ENCODE measurements around the gene TSKU.

GRCh38 chr11:76795936-76796441 is 12.8 kb downstream of the TSKU start:
- TF ChIP-seq CTCF (conservative IDR thresholded peaks at IDR 0.05; ENCODE audit: low read length) (no peak), EZH2phosphoT487 (IDR thresholded peaks at IDR 0.05; ENCODE audit: borderline replicate concordance, low read depth, low read length) (no peak)

All from OCI-LY7 (cell line).